NCI-H146 treated with DMSO at 0.1 percent for 48 hours (cell line): ENCODE measurements around the gene GDPD5.

Source experiments
- DNase-seq: peaks from one replicate; lab custom pipeline; 2025; ENCODE audit not compliant: unreplicated experiment; lab: John Stamatoyannopoulos, UW

GDPD5 gene

GRCh38 chr11:75558939-75559843, 33.5 kb upstream of the GDPD5 start:
- no peak for DNase-seq

DNA sequence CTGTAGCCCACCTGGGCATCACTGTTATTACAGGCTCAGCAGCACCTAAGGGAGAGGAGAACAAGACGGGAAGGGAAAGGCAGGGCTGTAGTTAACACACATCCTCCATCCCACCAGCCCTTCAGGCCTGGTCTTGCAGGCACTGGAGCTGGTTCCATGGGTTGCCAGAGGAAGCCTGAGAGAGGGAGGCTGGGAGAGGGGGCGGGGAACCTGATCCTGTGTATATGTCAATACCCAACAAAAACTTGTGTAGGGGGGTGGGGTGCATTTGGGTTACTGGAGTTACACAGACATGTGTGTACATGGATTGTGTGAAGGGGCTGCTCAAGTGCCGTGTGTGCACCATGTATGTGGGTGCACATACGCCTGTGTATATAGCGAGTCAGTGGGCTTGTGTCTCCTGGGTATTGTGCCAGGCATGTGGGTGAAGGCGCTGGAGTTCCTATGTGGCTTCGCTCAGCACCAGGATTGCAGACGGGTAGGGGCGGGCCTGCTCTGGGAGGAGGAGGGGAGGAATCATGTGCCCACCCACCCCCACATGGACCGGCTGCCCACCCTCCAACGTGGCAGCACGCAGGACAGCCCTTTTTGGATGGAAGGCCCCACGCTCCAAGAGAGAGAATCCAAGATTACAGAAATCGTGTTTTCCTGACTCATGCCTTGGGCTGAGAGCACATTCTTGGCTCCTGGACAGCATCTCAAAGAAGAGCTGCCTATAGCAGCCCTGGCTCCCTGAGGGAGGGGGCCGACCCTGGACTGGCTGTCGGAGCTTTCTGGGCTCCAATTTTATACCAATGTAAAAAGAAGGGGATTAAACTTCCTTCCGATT, 32.1 kb upstream of the GDPD5 start:
- DNase-seq, result no peak

DNA sequence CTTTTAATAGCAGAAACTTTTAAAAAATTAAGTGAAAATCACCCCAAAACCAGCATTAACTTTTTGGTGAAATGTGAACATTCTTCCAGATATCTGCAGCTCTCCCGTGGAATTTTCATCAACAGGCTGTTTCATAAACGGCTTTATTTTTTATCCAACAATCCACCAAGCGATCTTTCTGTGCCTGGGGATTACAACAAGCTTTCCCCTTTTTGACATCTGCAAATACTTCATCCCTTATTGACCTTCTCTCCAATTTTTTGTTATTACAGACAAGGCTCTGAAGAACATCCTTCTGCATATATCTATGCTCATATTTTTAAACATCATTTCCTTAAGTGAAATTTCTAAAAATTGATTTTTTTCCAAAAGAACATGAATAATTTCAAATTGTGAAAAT, 30.5 kb upstream of the GDPD5 start:
- DNase-seq, result no peak

GRCh38 chr11:75555079-75555811, 29.5 kb upstream of the GDPD5 start:
- DNase-seq, result no peak

DNA sequence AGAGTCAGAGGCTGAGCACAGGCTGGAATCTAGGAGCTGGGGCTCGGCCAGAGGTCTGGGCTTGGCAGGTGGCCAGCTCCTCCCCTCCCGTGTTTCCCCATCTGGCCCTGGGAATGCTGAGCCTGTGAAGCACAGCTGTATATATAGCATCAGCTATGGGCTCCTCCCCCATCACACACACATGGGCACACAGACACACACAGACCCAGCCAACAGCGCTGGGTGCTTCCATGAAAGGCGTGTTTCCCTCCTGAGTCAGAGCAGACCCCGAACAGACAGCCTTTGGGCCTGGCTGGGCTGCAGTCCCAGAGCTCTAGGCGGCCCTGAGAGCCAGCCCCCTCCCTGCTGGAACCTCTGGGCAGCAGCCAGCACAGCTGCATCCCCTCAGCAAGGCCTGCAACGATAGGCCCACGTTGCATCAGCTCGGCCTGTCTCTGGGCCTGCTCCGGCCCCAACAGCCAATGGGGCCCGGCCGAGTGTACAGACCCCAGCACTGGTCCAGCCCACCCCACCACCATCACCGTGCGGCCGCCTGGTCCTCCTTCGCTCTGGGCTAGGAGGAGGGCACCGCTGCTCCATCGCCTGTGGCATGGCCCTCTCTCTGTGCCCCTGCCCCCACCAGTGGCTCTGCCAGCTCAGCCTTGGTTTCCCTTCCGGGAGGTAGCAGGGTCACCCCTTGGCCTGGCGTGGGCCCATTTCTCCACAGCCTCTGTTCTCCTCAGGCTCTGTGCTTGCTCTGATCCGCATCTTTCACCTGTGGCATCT, 28.7 kb upstream of the GDPD5 start:
- DNase-seq, result no peak

DNA sequence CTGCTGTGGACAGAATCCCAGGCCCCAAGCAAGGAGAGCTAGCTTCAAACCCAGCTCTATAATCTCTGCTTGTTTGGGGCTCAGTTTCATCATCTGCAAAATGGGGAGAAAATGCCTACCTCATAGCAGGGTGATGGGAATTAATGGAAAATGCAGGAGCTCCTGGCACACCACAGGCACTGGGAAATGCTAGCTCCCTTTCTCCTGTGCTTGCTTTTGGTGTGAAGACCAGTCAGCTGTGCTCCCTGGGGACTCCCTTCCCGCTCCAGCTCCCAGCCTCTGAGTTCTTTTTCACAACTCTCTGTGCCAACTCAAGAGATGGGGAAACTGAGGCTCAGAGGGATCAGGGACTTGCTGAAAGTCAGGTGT, 28.1 kb upstream of the GDPD5 start:
- DNase-seq, result no peak

DNA sequence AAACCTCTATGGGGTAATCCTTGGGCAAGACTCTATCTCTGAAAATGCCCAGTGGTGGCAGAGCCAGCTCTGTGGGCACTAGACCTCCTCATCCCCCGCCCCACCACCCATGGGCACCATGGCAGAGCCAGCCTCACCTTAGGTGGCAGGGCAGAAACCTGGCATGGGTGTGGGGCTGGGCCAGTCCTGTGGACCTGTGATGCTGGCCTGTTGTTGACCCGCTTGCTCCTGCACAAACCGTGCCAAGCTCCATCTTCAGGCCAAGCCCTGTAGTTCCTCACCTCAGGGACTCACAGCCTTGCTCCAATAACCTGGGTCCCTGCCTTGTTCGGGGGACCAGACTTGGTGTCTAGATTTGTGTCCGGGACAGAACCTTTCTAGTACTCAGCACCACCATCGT, 27.4 kb upstream of the GDPD5 start:
- no peak for DNase-seq

DNA sequence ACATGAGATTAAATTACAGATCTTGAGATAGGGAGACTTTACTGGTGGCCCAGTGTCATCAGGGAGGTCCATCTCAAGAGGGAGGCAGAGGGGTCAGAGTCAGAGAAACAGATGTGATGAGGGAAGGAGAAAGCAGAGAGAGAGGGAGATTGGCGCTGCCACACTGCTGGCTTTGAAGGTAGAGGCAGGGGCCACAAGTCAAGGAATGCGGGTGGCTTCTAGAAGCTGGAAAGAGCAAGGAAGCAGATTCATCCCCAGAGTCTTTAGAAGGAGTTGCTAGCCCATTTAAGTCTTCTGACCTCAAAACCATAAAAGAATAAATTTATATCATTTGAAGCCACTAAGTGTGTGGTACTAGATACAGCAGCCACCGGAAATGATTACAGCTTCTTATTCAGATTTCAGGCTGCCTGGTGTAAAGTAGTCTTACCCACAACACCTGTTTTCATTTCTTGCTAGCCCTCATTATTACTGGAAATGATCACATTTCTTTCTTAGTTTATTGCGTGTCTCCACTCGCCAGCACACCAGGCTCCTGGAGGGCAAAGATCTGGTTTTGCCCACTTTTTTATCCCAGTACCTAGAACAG, 23.7 kb upstream of the GDPD5 start:
- no peak for DNase-seq

DNA sequence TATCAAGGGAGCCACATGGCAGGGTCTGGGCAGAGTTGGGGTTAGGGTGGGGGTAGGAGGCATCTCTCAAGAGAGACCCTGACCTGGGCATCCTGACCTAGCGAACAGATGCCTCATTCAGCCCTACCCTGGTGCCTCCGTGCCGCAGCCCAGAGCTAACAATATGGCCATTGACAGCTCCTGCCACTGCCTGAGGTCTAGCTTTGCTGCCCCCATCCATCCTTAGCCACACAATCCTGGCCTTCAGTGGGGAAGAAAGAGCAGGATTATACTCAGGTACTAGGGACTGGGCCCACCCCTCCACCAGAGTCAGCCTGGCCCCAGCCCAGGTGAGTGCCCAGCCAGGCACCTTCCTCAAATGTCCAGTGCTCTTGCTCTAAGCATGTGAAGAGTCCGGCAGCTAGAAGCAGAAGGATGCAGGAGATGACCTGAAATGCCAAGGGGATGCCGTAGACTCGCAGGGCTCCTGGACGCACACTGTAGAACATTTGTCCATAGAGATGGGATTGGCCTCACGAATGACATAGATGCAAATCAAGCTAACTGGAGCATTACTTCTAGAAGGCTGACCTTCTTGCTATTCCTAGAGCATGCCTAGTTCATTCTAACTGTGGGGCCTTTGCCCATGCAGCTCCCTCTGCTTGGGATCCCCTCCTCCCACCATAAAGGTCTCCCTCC, 23.0 kb upstream of the GDPD5 start:
- no peak for DNase-seq

GRCh38 chr11:75547617-75548058, 21.9 kb upstream of the GDPD5 start:
- DNase-seq, result peak; percentile 29

DNA sequence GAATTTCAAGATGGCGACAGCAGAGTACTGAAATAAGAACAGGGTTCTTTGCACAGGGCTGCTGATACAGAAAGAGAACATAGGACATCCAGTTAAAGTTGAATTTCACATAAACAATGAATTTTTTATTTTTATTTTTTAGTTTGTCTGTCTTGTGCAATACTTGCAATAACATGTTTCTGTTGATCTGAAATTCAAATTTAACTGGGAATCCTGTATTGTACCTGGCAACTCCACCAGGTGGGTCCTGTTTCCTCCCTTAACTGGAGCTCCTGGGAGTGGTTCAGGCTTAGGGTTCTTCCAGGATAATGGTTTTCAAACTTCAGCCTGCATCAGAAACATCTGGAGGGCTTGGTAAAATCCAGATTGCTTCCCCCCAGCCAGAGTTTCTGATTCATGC, 21.4 kb upstream of the GDPD5 start:
- DNase-seq, result no peak

DNA sequence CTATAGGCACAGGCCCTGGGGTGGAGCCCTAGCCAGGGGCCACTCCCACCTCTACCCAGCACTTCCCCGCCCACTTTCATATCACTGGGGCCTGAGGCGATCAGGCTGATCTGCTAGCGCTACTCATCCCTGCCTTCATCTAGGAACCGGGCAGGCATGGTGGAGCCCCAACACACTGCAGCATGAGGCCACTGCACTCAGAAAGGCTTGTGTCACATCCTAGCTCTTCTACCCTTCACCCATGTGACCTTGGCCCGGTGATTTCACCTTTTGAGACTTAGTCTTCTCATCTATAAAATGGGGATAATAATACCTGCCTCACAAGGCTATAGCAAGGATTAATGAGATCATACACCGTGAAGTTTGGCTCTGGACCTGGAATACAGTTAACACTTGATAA, 18.1 kb upstream of the GDPD5 start:
- DNase-seq, result no peak

GRCh38 chr11:75542088-75542438, 16.3 kb upstream of the GDPD5 start:
- no peak for DNase-seq

- DNase-seq, result no peak
These were observed 15.7 kb upstream of the GDPD5 start for GRCh38 chr11:75541193-75542087.

DNA sequence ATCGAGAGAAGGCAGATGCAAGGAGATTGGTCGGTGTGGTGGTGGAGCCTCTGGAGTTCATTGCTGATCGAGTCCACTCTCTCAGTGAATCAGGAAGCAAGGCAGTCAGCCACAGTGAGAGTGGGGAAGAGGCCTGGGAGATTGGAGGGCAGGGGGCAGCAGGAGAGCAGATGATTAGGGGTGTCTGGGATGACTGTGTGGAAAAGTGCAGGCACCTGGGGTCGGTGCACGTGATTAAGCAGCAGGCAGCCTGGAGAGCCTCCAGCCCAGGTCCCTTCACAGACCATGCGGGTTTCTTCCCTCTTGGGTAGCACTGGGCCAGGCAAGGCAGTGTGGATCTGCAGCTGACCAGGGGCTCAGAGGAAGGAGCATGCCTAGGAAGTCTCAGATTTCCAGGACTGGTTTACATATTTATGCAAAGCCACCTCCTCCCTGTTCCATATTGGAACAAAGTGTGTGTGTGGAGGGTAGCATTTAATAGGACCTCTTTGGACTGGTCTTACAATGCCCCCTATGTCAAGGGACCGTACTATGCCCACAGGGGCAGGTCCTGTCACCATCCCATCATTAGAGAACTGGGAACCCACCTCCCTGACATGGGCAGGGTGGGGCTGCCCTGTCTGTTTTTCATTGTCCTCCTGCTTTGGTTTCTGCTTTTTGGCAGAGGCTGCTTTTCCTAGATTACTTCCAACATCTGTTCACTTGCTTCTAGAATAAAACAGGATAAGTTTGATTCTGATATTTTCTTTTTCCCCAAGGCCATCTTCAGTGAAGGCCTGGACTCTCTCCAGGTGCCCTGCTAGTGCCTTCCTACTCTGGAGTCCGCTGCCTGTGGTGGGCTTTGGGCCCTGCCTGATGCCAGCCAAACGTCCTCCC, 14.0 kb upstream of the GDPD5 start:
- no peak for DNase-seq

- no peak for DNase-seq
These were observed 12.6 kb upstream of the GDPD5 start for GRCh38 chr11:75538150-75538942.

DNA sequence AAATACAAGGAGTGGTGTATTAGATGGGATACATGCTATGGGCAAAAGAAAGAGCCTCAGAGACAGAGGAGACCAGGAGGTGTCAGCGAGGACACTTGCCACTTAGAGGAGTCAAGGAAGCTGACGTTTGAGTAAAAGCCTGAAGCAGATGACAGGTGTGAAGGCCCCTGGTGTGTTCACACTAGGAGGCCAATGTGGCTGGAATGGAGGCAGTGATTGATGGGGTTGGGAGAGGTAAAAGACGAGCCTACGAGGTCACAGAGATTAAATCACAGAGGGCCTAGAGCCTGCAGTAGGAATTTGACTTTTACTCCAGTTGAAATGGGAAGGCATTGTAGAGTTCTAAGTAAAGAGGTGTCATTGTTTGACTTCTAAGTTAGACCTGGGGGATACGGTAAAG, 12.0 kb upstream of the GDPD5 start:
- DNase-seq, result no peak
